WI38 (cell line): ENCODE measurements around the gene UMAD1.
"Not testable (repeated sequence)": the region's sequence is repeated elsewhere in the genome, so short reads cannot be mapped to it uniquely, and the experiment has no call there.

Experiments used
- H3K4me3 ChIP-seq: 2 replicates; pipeline ENCODE4 v1.5.1; 2011; ENCODE audit warnings: low read depth, mild to moderate bottlenecking, control low read depth, low read length
- TF ChIP-seq, protein P1 (sequence below): IDR thresholded peaks from 2 replicates; pipeline ENCODE4 v1.5.1; 2012; ENCODE audit warnings: low read depth, mild to moderate bottlenecking, control low read depth, low read length

Gene UMAD1

DNA sequence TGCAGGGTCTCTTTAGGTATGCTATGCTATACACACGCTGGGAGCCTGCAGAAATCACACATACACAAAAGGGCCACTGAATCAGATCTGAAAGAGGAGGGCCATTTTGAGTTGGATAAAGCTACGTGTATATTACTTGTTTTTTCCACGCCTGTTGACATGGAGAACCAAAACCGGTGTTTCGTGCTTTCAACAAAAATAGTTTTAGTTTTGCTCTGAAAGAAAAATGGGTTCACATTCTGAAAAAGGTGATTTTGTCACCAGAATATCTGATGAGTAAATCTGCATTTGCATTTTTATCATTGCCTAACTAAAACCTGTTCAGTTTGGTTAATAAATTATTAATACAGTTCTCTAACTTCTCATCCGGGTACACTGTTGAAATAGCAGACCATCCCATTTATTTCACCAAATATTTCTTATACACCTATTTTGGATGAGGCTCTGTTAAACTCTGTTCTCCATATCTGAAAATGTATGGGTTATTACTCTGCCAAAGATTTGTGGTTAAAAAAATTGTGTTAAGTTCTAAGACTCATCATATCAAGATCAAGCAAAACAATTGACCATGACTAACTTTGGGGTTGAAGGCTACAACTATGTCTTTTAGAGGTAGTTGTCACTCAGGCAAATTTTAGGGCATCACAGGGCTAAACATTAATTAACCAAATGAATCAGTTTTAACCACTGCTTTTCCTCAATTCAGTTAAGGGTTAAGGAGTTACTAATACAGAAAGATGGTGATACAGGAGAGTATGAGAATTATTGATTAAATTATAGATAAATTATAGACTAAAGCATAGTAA is 179.1 kb downstream of the UMAD1 start:
- no peak overlapping the region for H3K4me3 ChIP-seq
- TF ChIP-seq, protein P1, sequence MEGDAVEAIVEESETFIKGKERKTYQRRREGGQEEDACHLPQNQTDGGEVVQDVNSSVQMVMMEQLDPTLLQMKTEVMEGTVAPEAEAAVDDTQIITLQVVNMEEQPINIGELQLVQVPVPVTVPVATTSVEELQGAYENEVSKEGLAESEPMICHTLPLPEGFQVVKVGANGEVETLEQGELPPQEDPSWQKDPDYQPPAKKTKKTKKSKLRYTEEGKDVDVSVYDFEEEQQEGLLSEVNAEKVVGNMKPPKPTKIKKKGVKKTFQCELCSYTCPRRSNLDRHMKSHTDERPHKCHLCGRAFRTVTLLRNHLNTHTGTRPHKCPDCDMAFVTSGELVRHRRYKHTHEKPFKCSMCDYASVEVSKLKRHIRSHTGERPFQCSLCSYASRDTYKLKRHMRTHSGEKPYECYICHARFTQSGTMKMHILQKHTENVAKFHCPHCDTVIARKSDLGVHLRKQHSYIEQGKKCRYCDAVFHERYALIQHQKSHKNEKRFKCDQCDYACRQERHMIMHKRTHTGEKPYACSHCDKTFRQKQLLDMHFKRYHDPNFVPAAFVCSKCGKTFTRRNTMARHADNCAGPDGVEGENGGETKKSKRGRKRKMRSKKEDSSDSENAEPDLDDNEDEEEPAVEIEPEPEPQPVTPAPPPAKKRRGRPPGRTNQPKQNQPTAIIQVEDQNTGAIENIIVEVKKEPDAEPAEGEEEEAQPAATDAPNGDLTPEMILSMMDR = no peak

DNA sequence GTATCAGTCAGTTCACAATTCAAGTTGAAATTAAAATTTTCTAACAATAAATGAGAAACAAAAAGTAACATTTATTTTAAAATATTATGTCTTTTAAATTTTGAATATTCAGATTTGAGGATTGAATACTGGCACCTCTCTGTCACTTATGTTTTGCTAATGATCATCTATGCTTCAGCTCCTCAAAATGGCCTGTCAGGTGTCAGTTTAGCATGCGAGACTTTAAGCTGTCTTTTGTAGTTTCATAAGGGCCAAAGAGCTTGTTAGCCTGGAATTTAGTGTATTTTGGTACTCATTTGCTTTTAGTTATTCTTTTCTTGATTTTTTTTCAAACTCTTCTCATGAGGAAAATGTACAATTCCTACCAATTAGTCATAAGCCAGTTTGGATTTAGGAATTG is 179.9 kb downstream of the UMAD1 start:
- TF ChIP-seq, protein P1 = no peak
- H3K4me3 ChIP-seq = no peak overlapping the region

DNA sequence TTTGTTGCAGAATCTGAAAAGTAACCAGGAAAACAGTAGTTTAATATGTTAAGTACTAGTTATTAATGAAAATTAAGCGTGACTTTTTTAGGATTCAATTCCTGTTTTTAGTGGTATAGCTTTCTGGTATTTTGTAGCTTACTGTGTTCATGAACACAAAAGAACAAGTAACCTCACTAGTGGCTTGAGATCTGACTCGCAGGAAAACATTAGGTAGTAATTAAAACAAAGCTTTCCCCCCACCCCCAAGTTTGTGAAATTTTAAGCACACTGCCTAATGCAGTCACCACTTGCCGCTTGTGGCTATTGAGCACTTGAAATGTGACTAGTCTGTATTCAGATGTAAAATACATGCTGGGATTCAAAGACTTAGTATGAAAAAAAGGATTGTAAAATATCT is 180.4 kb downstream of the UMAD1 start:
- no peak overlapping the region for H3K4me3 ChIP-seq
- TF ChIP-seq, protein P1 = no peak

DNA sequence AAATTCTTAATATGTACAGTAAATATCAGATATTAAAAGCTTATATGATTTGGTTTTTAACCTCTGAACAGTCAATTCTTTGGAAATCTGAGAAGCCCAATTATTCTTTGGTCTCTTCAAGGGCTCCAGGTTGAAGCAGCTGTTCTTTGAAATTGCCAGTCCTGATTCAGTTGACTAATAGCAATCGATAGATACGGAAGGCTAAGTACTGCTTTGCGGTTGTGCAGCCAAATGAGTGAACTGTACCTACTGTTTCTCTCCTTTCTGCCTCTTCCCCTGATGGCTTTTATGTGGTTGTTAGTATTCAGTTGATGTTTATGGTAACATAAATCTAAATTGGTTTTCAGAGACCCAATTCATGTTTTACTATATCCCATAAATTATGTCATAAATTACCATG is 181.0 kb downstream of the UMAD1 start:
- no peak overlapping the region for H3K4me3 ChIP-seq
- TF ChIP-seq, protein P1 = no peak

DNA sequence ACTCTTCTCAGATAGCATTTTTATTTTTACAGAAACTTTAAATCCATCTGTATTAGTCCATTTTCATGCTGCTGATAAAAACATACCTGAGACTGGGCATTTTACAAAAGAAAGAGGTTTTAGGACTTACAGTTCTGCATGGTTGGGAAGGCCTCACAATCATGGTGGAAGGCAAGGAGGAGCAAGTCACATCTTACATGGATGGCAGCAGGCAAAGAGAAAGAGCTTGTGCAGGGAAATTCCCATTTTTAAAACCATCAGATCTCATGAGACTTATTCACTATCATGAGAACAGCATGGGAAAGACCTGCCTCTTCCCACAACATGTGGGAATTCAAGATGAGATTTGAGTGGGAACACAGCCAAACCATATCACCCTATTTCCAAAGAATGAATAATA is 184.7 kb downstream of the UMAD1 start:
- not testable (repeated sequence) for H3K4me3 ChIP-seq

DNA sequence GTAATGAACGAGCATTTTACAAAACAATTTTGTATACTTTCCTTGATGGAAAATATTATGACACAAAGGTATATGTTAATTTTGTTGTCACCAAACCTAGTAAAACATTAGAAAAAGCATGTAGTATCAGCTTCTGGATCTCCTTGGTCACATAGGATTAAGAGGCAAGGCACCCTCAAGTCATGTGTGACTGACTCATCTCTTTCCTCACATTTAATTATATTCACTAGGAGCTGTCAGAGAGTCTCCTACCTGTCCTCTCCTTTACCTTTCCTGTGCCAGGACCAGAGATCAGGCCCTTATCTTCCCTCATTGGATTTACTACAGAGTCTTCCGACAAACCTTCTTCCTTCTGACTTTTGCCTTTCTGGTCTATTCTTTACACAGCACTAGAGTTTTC is 189.1 kb downstream of the UMAD1 start:
- TF ChIP-seq, protein P1 = no peak
- H3K4me3 ChIP-seq = no peak overlapping the region

DNA sequence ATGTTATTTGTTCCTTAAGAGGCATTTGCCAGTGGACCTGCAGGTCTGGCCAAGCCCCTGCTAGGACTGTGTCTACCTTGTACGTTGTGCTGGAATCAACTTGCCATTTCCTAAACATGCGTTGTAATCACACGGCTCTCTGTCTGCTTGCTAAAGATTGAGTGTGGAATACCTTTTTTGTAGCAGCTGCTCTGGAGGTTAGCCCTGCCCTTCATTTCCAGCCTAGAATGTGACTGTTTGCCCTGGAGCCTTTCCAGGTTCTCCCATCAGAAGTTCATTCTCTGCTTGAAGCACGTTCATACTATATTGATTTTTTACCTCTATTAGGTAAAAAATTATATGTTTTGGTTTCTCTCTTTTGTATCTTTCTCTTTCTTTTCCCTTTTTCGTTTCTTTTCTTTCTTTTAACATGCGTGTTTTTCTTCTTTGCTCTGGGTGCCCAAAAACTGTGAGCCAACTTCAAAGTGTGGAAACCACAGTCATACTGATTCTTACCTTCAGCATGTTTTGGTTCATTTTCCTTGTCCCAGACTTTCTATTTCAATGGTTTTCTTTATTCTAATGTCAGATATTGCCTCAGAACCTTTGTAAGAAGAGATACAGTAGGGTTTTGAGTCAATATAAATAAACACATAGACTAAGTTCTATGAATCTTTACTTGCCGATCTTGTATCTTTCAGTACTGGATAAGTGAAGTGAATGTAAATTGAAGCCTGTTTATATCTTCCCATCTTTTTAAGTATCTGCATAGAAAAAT is 189.7 kb downstream of the UMAD1 start:
- TF ChIP-seq, protein P1 = no peak
- no peak overlapping the region for H3K4me3 ChIP-seq
